Activated CD4-positive, alpha-beta T cell treated with anti-CD3 and anti-CD28 coated beads, Interleukin-2, amount 50 U/mL, for 48 hours (primary cell): Measurements from ENCODE around the gene CDC20.

Source experiments
- DNase-seq, 2 experiments: peaks; one replicate each; pipeline ENCODE4 v3.0.0-alpha.2; 2020

Gene CDC20

GRCh38 chr1:43329995-43330751 lies 28.6 kb upstream of the CDC20 start:
- DNase-seq = peak; percentile 78 to 85

- DNase-seq = no peak
These were observed 27.1 kb upstream of the CDC20 start for GRCh38 chr1:43331688-43332087.

- no peak for DNase-seq
These were observed 24.2 kb upstream of the CDC20 start for GRCh38 chr1:43334453-43335205.

DNA sequence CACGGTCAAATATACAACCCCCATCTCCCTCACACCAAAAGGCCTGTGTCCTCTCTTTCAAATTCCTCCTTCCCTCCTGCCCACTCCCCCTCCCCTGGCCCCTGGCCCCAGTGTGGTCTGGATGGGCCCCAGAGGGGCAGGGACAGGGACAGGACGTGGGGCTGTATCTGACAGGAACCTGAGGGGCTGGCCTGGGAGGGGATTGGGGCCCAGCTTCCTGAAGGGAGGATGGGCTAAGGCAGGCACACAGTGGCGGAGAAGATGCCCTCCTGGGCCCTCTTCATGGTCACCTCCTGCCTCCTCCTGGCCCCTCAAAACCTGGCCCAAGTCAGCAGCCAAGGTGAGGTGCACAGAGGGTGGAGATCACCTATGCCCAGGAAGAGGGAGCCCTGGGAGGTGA lies 21.2 kb upstream of the CDC20 start, which contains the start of gene MPL:
Gene MPL, plus strand, starts transcription at position 231 of the 400 bp plus-strand sequence. Its CDS starts 31 bp downstream, at position 262.
- no peak for DNase-seq

GRCh38 chr1:43338001-43338400 lies 20.8 kb upstream of the CDC20 start:
- no peak for DNase-seq

DNA sequence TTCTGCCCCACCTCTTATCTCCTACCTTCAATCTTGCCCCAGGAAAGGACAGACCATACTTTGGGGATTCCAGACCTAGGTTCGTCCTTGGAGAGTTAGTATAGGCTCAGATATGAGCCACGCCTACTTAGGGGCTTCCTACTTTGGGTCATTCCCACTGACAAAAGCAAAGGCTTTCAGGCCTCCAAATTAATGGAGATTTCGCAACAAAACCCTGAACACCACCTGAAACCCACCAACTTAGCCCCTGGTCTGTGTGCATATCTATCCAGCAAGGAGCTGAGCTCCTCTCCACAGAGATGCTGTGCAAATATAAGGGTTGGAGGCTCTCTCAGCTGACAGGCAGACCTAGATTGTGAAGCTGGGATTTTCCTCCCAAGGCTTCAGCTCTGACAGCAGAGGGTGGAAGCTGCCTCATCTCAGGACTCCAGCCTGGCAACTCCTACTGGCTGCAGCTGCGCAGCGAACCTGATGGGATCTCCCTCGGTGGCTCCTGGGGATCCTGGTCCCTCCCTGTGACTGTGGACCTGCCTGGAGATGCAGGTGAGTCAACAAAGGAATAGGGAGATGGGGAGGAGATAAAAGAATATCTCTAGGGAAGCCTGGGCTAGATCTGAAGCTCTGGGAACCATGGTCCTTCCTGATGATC lies 19.1 kb upstream of the CDC20 start:
- DNase-seq = no peak

DNA sequence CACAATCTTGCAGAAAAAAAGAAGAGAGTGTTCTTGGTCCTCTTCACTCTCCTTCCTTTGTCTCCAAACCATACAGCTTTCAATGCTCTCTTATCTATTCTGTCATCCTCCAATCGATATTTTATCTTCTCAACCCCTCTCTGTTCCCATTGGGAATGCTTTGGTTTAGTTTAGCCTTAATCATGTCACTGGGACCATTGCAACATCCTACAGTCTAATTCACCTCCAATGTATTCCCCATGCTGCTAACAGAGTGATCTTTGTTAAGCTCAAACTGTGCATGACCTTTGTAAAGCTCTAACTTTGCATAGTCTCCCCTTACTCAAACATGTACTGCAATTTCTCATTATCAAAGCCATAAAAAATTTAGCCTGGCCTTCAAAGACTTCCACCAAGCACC lies 18.2 kb upstream of the CDC20 start:
- DNase-seq = no peak

DNA sequence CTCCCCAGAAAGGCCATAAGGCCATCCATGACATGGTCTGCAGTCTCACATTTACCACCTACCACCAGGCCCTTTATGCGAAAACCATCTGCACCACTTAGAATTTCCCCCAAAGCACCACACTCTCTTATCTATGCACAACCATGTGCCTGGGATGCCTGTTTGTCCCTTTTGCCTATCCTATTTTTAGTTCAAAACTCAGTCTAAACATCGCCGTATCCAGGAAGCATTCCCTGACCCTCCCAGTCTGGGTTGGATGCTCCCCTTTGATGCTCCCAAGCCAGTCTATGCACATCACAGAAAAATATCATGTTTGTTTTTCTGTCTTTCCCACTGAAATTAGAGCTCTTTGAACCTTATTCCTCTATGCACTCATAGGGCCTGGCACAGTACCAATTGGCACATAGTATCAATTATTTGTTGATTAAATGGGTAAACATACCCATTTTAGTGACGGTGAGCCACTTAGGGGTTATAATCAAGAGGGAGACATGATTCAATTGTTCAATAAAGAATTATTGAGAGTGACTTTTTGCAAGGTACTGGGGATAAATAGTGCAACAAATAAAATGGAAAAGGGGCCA lies 14.4 kb upstream of the CDC20 start:
- DNase-seq = no peak

- DNase-seq = no peak
These were observed 13.7 kb upstream of the CDC20 start for GRCh38 chr1:43345120-43345519.

DNA sequence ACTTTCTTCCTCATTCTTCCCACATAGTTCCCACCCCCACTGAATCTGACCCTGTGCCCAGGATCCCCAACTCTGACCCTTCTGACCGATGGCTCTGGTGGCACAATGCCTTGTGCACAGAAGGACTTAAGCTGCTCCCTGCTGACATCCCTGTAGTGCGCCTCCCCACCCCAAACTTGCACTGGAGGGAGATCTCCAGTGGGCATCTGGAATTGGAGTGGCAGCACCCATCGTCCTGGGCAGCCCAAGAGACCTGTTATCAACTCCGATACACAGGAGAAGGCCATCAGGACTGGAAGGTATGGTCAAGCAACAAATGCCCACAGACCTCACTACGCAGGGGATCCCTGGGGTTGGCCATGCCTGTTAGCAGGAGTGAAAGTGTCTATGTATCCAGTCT lies 12.1 kb upstream of the CDC20 start:
- DNase-seq = no peak

DNA sequence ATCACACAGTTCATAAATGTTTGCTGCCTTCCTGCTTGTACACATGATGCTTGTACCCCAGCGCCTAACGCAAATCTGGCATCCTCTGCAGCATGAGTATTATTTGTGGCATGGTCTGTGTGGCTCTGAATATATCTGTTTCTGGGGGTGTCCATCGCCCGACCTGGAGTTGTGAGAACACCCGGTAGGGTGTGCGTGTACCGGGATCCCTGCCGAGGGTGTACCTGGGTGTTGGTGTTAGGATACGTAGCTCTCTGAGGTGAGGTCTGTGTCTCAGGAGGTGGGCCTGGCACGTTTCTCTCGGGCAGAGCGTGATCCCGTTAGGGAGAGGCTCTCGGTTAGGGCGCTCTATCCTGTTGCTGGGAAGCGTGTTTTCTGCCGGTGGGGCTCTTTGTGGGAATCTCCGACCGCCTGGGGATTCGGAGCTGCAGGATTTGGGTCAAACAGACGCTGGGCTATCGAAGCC lies 10.4 kb upstream of the CDC20 start:
- no peak for DNase-seq

DNA sequence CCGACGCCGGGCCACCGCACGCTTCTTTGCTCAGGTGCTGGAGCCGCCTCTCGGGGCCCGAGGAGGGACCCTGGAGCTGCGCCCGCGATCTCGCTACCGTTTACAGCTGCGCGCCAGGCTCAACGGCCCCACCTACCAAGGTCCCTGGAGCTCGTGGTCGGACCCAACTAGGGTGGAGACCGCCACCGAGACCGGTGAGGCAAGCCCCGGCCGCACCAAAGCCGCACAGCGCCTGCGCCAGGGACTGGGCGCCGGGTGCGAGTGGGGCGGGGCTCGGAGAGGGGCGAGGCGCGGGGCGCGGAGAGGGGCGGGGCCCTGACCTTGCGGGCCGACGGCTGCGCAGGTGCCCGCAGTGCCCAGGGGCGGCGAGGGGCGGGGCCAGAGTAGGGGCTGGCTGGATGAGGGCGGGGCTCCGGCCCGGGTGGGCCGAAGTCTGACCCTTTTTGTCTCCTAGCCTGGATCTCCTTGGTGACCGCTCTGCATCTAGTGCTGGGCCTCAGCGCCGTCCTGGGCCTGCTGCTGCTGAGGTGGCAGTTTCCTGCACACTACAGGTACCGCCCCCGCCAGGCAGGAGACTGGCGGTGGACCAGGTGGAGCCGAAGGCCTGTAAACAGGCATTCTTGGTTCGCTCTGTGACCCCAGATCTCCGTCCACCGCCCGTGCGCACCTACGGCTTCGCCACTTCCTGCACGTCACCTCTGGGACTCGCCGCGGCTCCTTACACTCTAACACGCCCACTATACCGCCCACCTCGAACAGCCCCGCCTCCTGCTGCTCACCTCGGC lies 9.8 kb upstream of the CDC20 start:
- peak; percentile 58 to 59 for DNase-seq

DNA sequence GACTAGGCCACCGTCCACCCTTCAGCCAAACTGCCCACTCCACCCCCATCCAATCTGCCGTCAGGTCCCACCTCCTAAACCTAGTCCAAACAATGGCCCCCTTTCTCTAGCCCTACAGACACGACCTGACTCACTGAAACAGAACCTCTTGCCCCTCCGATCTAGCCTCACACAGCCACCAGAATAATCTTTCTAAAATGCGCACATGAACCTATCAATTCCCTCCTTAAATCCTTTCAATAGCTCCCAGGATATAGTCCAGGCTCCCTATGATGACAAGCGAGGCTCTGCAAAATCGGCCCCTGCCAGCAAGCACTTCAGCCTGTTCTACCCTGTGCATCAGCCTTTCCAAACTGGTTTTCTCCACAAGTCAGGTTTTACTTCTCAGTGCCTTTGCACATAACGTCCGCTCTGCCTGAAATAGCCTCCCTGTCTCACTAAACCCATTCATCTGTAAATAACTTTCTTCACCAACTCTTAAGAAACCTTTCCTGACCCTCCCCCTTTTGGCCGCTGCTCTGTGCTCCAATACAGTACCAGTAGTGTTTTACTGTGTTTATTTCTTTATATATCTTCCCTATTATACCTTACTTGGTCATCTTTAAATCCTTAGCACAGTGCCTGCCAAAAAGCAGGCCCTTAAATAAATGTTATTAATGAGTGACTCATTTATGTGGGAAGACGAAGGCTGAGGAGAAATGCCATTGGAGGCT lies 9.0 kb upstream of the CDC20 start:
- DNase-seq = no peak

- DNase-seq = no peak
These were observed 7.8 kb upstream of the CDC20 start for GRCh38 chr1:43350976-43351375.

GRCh38 chr1:43351421-43352350 lies 7.1 kb upstream of the CDC20 start:
- DNase-seq = no peak

DNA sequence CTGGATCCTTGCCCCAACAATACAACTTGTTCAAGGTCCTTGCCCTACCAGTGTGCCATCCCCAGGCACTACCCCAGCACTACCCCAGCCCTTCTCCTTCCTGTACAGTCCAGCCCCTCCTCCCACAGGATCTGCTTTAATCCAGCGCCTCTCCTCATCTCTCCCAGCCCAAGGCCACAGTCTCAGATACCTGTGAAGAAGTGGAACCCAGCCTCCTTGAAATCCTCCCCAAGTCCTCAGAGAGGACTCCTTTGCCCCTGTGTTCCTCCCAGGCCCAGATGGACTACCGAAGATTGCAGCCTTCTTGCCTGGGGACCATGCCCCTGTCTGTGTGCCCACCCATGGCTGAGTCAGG lies 6.5 kb upstream of the CDC20 start:
- DNase-seq = no peak

- DNase-seq = no peak
These were observed 5.9 kb upstream of the CDC20 start for GRCh38 chr1:43352881-43353280.

GRCh38 chr1:43354471-43354870 lies 4.3 kb upstream of the CDC20 start:
- no peak for DNase-seq

- no peak for DNase-seq
These were observed 3.8 kb upstream of the CDC20 start for GRCh38 chr1:43354936-43355335.

DNA sequence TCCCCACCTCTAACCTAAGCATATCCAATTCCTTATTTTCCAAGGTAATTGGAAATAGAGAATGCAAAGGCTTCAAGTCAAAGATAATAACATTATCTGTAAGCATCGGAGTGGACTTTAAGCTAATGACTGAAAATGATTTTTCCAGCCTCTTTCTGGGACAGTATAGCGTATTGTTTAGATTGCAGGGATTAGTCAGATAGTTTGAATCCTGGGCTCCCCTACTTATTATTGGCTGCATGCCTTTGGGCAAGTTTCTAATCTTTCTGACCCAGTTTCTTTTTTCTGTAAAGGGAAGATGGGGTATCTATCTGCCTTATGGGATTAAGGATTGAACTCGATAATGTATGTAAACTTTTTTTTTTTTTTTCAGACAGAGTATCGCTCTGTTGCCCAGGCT lies 1.5 kb upstream of the CDC20 start:
- no peak for DNase-seq
